Uterus (tissue), 2 donors: ENCODE measurements around the gene POLA1.

Experiments used
- POLR2A ChIP-seq, 2 donors: fragments of 450-650 bp; IDR thresholded peaks; one replicate each; pipeline ENCODE4 v1.6.1; 2016; ENCODE audit warnings: antibody characterized with exemption in 2 of 2, mild to moderate bottlenecking in 1 of 2, moderate library complexity in 1 of 2
- TF ChIP-seq, protein P1 (sequence below), 4 experiments: fragments of 200-600 bp in 2 of 4; fragments of 450-650 bp in 2 of 4; sonication (generic) in 2 of 4; IDR thresholded peaks; one replicate each; pipeline ENCODE4 v1.5.1; 2016 to 2019; ENCODE audit warnings: antibody characterized with exemption in 4 of 4, mild to moderate bottlenecking in 2 of 4, moderate library complexity in 1 of 4

DNA sequence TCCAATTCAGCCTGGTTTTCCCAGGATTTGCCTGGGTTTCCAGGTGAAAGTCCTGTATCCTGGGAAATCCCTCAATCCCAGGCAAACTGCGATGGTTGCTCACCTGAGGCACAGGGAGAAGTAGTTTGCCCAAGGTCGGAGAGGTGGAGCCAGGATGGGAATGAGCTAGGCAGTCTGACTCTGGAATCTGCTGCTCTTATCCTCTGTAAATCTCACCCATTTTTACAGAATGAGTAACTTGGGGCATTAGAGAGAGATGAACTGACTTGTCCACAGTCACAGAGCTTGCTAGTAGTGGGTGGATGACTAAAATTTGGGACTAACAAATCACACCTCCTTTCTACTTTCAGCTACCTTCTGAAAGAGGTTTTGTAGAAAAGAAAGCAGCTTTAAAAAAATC is 331.9 kb downstream of the POLA1 start:
- TF ChIP-seq, protein P1, sequence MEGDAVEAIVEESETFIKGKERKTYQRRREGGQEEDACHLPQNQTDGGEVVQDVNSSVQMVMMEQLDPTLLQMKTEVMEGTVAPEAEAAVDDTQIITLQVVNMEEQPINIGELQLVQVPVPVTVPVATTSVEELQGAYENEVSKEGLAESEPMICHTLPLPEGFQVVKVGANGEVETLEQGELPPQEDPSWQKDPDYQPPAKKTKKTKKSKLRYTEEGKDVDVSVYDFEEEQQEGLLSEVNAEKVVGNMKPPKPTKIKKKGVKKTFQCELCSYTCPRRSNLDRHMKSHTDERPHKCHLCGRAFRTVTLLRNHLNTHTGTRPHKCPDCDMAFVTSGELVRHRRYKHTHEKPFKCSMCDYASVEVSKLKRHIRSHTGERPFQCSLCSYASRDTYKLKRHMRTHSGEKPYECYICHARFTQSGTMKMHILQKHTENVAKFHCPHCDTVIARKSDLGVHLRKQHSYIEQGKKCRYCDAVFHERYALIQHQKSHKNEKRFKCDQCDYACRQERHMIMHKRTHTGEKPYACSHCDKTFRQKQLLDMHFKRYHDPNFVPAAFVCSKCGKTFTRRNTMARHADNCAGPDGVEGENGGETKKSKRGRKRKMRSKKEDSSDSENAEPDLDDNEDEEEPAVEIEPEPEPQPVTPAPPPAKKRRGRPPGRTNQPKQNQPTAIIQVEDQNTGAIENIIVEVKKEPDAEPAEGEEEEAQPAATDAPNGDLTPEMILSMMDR (IDR thresholded peaks at IDR 0.05): no peak
- no peak for TF ChIP-seq POLR2A (IDR thresholded peaks at IDR 0.05)
